Kidney tubule cell (primary cell): ENCODE results near the gene ATR.

Source experiments
- DNase-seq: peaks from one replicate; pipeline ENCODE4 v3.0.0-alpha.2; 2018; ENCODE audit warnings: low spot score

ATR gene

GRCh38 chr3:142509079-142509478, 69.5 kb downstream of the ATR start:
- no peak for DNase-seq

GRCh38 chr3:142507241-142507640, 71.3 kb downstream of the ATR start:
- DNase-seq: no peak

DNA sequence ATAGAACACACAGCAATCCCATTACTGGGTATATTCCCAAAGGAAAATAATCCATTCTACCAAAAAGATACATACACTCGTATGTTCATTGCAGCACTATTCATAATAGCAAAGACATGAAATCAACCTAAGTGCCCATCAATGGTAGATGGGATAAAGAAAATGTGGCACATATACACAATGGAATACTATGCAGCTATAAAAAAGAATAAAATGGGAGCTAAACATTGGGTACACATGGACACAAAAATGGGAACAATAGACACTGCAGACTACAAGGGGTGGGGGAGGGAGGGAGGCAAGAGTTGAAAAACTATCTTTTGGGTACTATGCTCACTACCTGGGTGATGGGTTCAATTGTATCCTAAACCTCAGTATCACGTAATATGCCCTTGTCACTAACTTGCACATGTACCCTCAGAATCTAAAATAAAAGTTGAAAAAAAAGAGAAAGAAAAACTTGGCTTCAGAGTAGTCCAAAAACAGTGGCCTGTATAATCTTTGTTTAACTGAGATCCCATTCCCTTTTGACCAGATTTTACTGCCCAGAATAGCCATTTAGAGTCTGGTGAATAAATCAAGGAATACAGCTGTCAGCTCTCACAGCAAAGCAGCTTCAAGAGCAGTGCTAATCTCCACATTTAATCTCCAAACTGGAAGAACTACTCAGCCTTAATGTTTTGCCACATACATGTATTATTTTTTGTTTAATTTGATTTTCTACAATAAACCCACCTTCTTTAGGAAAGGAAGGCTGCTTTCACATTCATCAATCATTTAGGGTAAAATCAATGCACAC, 76.1 kb downstream of the ATR start:
- no peak for DNase-seq

- DNase-seq: peak; percentile 56
These were observed 77.3 kb downstream of the ATR start for GRCh38 chr3:142501004-142501926.

DNA sequence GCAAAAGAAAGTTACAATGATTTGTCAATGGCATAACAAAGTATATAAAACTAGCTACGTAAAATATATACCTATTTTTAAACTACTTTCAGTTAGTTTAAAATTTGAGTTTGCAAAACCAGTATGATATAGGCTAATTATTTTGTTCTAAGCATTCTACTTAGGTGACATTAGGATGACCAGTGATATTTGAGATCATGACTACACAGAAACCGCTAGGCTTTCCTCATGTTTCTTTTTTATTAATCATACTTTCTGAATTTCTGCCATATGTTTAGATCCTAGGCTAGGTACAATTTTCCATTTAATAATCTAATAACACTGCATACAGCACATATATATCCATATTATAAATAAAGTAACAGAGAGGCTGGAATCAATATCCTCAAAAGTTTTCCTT, 78.3 kb downstream of the ATR start:
- no peak for DNase-seq

DNA sequence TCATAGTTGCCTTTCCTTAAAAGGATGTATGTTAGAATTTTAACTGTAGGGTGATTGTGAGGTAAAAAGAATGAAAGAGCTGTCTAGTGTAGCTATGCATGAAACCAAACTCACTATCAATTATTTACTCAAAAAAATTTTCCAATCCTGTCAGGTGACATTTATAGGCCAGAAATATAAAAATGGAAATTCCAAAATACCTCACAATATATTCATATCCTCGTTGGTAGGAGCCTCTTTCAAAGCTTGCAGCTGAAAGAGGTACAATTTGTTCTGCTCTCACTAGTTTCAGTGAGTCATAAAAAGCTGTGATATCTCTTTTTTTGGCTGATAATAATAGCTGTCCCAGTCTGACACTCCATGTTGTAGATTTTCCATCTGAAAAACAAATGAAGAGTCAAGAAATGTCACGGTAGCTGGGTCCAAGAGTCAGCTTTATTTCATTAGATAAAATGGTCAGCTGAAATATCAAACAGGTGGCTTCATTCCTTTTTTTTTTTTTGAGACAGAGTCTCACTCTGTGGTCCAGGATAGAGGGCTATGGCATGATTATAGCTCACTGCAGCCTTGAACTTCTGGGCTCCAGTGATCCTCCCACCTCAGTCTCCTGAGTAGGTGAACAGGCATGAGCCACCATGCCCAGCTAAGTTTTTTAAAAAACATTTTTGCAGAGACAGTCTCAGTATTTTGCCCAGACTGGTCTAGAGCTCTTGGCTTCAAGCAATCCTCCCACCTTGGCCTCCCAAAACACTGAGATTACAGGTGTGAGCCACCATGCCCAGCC, 79.9 kb downstream of the ATR start:
- DNase-seq: peak; percentile 64

- no peak for DNase-seq
These were observed 80.8 kb downstream of the ATR start for GRCh38 chr3:142497729-142498128.

DNA sequence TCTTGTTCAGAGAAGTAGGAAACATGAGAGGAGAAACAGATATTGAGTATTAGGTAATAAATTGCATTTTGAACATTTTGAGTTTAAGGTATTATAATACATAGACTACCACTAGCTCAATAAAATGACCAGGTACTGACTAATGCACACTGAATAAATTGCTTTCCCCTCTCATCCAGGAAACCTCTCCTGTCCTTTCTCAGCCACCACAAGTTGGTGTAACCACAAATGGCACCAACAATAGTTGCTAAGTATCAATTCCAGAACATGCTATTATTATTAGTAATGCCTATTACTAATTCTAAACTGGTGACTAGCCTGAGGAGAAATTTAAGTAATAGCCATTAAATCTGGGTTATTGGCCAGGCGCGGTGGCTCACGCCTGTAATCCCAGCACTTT, 83.4 kb downstream of the ATR start:
- peak; percentile 33 for DNase-seq

DNA sequence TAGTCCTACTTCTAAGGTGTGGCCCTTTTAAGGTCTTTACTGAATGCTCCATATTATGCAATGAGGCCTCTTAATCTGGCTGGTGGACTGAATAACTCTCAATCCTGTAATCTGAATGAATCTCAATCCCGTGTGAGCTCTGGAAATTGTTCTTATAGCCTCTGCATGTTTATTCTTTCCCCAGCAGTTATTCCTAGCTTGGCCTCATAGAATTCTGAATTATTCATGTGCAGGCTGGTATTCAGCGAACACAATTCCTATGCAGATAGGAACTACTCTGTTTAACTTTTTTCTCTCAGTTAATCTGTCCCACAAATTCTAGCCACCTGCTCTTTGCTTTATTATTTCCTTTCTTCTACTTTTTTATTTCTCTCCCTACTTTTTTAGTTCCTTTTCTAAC, 86.3 kb downstream of the ATR start:
- DNase-seq: no peak

- DNase-seq: no peak
These were observed 88.8 kb downstream of the ATR start for GRCh38 chr3:142489572-142490323.

GRCh38 chr3:142484912-142485435, 93.6 kb downstream of the ATR start:
- no peak for DNase-seq

GRCh38 chr3:142481196-142481595, 97.3 kb downstream of the ATR start:
- no peak for DNase-seq

GRCh38 chr3:142470826-142471225, 107.7 kb downstream of the ATR start:
- no peak for DNase-seq

DNA sequence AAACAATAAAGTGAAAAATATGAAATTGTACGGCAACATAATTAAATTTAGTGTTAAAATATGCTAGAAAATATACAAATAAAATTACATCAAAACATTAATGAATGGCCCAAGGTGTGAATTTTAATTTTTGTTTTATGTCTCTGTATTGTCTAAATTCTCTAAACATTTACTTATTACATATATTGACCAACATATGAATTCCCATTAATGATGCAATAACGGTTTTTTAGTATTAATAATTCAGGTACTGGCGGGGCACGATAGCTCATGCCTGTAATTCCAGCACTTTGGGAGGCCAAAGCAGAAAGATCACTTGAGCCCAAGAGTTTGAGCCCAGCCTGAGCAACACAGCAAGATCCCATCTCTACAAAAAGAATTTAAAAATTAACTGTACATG, 110.1 kb downstream of the ATR start:
- DNase-seq: no peak

DNA sequence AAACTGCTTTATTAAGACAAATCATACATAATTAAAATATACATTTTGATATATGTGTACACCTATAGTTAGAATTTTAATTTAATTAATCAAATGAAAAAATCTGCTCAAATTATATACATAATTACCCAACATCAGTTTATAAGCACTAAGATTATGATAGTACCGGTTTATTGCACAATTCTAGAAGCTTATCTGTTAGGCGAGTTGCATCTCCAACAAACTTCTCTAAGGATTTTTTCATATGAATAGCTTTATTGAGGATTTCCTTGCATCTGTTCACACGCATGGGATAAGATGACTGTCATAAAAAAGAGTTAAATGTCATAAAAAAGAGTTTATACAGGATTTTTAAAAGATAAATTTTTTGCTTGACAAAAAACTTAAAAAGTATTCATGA, 110.8 kb downstream of the ATR start:
- no peak for DNase-seq

DNA sequence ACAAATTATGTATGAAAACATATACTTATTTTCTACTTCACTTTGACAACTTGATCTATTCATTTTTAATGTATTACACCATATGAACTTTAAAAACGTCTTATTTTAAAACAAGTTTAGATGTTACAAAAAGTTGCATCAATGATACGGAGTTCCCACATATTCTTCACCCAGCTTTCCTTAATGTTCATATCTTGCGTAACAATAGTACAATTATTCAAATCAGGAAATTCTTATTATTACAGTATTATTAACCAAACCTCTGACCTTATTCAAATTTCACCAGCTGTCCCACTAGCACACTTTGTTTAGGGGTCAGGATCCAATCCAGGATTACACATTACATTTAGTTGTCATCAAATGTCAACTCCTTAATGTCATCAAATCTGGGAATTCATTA, 117.8 kb downstream of the ATR start:
- no peak for DNase-seq

- DNase-seq: no peak
These were observed 118.6 kb downstream of the ATR start for GRCh38 chr3:142459929-142460328.

DNA sequence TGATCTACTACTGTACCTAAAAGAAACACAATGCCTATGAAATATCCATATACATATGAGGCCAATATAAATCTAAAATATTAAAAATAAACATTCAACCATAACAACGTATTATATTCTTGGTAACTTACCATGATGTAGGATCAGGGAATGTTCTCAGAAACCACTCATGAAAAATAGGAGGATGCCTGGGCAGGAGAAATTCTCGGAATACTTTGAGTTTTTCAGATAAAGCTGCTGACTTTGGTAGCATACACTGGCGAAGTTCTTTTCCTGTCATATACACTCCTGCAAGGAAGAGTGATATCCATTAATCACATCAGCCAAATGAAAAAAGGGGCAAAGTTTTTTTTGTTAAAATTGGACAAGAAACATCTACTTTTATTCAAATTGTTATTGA, 119.4 kb downstream of the ATR start:
- no peak for DNase-seq

DNA sequence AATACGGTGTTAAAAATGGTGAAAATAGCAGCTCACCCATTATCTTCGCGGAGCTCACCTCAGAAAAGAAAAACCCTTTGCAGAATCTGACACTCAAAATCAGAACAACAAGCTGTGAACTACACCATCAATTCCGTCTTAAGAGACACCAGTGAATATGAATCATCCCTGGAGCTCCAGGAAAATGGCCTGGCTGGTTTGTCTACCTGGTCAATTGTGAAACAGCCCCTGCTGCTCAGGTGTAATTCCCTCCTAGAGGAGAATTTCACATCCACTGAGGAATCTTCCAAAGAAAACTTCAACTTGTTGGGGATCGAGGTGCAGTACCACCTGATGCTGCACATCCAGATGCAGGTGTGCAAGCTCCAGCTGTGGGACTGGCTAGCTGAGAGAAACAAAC, 127.7 kb downstream of the ATR start:
- no peak for DNase-seq

DNA sequence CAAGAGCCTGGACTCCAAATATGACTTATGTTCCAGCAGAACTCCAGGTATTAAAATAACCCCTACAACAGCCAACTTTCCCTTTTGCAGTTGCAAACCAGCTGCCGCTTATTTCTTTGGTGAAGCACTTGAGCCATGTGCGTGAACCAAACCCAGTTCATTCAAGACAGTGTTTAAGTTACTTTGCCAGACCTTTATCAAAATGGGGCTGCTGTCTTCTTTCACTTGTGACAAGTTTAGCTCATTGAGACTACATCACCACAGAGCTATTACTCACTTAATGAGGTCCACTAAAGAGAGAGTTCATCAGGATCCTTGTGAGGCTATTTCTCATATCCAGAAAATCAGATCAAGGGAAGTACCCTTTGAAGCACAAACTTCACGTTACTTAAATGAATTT, 128.3 kb downstream of the ATR start:
- DNase-seq: no peak
